Activated CD4-positive, alpha-beta T cell treated with anti-CD3 and anti-CD28 coated beads for 24 hours (primary cell): ENCODE data around the gene AP2B1.
A peak's percentile ranks its signal among the peaks of the same experiment; 100 is the strongest.
"Not testable (repeated sequence)": the region's sequence is repeated elsewhere in the genome, so short reads cannot be mapped to it uniquely, and the experiment has no call there.

Experiments used
- DNase-seq, 2 donors: peaks; one replicate each; pipeline ENCODE4 v3.0.0-alpha.2; 2020; ENCODE audit warnings: low read depth in 2 of 2

Gene AP2B1

GRCh38 chr17:35587074-35587961, at the start of gene AP2B1:
AP2B1 (plus strand) TSS chr17:35587322; CDS start chr17:35594031, 6,709 bp downstream.
- peak; percentile 94 to 95 for DNase-seq

GRCh38 chr17:35537601-35538141, 49.5 kb upstream of the AP2B1 start, which contains the start of gene SLFN12L:
SLFN12L (minus strand) TSS chr17:35537678; CDS start chr17:35522364, 15,314 bp downstream.
- no peak for DNase-seq

GRCh38 chr17:35539659-35540026, 47.5 kb upstream of the AP2B1 start:
- no peak for DNase-seq

GRCh38 chr17:35540589-35541404, 46.3 kb upstream of the AP2B1 start:
- DNase-seq: no peak

GRCh38 chr17:35541434-35541833, 45.7 kb upstream of the AP2B1 start:
- no peak for DNase-seq

DNA sequence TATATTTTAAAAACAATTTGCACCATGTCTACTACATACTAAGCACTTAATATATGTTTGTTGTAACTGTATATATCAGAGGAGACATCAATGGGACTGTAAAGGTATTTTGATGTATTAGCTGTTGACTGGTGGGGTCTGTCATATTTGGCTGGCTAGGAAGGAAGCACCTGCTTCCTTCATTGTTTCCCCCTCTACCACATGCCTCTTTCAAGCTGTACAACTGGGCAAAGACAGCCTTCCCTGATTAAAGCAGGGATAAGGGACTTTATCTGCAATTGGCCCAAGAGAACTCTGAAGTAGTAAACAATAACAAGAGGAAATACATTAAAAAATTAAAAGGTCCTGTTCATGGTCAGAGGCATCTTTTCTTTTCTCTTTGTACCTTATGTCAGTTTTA, 44.1 kb upstream of the AP2B1 start:
- DNase-seq: no peak

- no peak for DNase-seq
Observed at GRCh38 chr17:35543856-35544255, 43.3 kb upstream of the AP2B1 start.

DNA sequence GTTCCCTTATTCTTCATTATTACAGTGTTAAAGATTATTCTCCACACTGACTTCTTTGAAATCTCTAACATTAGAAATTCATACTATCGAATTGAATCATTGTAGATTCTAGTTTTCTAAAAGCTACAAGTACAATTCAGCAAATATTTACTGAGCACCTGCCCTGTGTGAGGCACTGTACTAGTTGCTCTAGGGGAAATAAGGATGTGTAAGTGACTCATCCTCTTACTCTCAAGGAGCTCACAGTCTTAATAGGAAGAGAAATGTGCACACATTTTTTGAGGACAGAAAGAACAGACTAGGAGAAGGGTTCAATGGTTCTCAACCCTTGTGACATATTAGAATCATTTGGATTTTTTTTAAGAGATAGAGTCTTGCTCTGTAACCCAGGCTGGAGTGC, 42.0 kb upstream of the AP2B1 start:
- DNase-seq: no peak

- DNase-seq: no peak
Observed at GRCh38 chr17:35546487-35546886, 40.6 kb upstream of the AP2B1 start.

- DNase-seq: no peak
Observed at GRCh38 chr17:35548208-35548810, 38.8 kb upstream of the AP2B1 start.

DNA sequence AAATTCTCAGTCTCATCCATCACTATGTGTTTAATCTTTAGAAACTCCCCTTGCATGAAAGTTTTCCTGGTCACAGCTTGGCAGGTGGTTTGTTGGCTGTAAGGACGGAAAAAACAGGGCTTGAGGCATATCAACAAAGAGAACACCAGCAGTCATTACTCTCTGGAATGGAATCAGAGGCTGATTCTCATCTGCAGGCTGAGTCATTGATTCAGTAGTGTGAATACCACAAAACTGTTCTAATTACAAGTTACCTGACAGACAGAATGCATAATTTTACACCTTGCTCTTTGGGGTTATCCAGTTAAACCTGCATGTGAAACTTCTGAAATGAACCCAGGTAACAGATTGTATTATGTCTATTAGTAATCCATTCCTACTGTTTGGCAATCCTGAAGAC, 38.1 kb upstream of the AP2B1 start:
- DNase-seq: no peak

- DNase-seq: no peak
Observed at GRCh38 chr17:35553310-35553709, 33.8 kb upstream of the AP2B1 start.

- DNase-seq: no peak
Observed at GRCh38 chr17:35554668-35555067, 32.5 kb upstream of the AP2B1 start.

- DNase-seq: no peak
Observed at GRCh38 chr17:35555691-35556090, 31.4 kb upstream of the AP2B1 start.

DNA sequence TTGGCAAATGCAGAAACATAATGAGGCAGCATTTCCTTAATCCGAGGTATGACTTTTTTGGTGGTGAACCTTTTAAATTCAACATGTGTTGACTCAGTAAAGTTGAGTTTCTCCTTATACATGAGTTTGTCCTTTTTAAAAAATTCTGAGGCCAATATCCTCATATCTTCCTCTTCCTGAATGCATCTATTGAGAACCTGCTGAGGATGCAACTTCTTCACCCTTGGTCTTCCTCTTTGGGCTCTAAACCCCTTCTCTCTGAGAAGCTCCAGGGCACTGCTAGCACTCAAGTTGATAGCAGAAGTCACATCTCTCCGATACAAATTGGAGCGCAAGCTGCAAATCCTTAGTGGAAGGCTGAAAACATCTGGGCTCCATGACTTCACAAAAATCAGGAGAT, 29.8 kb upstream of the AP2B1 start:
- DNase-seq: no peak

DNA sequence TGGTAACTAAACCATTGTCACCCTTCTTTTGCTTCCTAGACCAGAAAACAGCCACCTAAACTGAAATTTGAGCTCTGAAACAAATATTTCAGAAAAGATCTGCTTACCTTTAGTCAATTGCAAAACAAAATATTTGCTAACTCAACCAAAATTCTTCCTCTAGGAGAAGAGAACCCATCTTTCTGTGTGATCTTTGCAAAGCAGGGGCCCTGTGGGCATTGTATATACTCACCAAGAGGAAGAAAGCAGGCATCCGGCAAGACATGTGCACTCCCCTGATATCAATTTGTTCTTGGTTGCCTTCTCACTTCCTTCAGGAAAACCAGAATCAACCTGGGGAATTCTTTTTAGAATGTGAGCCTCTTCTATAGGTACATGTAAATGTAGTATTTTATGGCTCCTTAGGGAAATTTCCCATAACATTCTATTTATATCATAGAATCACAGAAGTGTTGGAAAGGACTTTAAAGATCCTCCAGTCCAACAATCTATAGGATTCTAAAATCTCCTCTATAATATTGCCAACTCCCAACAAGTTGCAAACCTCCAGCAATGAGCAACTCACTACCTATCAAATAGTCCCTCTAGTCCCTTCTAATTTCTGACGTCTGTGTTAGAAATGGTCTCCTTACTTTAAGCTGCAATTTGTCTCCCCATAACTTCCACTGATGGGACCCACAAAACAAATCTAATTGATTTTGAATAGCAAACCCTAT, 27.5 kb upstream of the AP2B1 start:
- no peak for DNase-seq

DNA sequence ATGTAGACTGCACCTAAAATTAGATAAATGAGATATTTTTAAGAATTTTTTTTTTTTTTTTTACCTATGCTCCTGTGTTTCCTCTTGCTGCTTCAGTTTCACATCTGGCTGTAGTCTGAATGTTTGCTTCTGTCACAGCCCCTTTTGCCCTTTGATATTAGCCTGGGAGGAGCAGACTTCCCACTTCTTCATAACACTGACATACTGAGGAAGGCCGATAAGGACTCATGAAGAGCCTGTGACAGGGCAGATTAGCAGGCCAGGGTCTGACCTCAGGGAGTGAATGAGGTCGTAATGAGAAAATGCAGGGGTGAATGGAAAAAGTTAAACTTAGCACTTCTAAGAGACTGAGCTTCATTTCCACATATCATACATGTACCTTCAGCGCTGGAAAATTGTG, 26.4 kb upstream of the AP2B1 start, which contains the start of gene SLFN14:
SLFN14 (minus strand) TSS at position 117 of the 400 bp plus-strand sequence. CDS start 2,757 bp downstream, outside the sequence.
- DNase-seq: no peak

- DNase-seq: not testable (repeated sequence)
Observed at GRCh38 chr17:35563181-35563580, 23.9 kb upstream of the AP2B1 start.

DNA sequence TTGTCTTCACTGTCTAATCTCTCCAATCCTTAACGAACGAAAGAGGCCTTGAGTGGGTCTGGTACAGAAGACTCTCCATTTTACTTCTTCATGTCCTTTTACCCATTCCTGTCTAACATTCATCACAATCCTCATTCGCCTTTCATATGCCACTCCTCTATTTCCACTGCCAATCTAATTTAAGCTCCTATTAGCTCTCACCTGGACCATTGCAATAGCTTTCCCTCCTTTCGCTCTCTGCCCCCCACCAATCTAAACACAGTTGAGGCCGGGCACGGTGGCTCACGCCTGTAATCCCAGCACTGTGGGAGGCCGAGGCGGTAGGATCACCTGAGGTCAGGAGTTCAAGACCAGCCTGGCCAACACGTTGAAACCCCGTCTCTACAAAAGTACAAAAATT, 20.2 kb upstream of the AP2B1 start:
- DNase-seq: no peak

- DNase-seq: peak in 1 of 2 donors; percentile 35
Observed at GRCh38 chr17:35568561-35568960, 18.6 kb upstream of the AP2B1 start.

DNA sequence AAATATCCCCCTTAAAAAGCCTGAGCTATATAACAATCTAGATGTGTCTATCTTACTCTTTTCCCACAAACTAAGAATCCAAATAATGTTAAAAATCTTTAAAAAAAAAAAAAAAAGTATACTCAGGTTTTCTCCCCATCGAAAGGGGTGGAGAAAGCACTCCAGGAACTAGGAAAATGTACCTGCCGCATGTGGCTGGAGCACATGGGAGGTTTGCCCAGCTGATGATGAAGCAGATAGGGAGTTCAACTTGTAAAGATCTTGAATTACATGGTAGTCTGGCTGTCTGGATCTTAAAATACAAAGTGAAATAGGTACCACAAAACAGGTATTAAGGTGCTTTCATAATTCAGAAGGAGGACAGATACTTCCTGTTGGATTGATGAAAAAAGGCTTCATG, 17.7 kb upstream of the AP2B1 start:
- no peak for DNase-seq
